Measurements from ENCODE around the gene SHISA3.

Gene SHISA3

GRCh38 chr4:42396752-42397634 is at the start of gene SHISA3:
Gene SHISA3 (plus strand): TSS chr4:42397488. CDS start chr4:42398057, 569 bp downstream.
- peak within 1 kb of the TSS; percentile 30 for H3K4me3 ChIP-seq (ENCODE audit: low read depth, low read length)
- no peak for TF ChIP-seq CTCF (conservative IDR thresholded peaks at IDR 0.05; ENCODE audit: low read depth, low read length)
- DNase-seq (ENCODE audit: low read depth), result no peak

- no peak for TF ChIP-seq CTCF (conservative IDR thresholded peaks at IDR 0.05; ENCODE audit: low read depth, low read length)
These were observed 49.0 kb upstream of the SHISA3 start for GRCh38 chr4:42348247-42348646.

GRCh38 chr4:42348692-42349091 is 48.6 kb upstream of the SHISA3 start:
- TF ChIP-seq CTCF (conservative IDR thresholded peaks at IDR 0.05; ENCODE audit: low read depth, low read length), result no peak
- no peak overlapping the region for H3K4me3 ChIP-seq (ENCODE audit: low read depth, low read length)
- no peak for DNase-seq (ENCODE audit: low read depth)

More at GRCh38 chr4:42348247-42348646, 49.0 kb upstream of the SHISA3 start:
- H3K4me3 ChIP-seq (ENCODE audit: low read depth, low read length), result no peak overlapping the region
- DNase-seq (ENCODE audit: low read depth), result no peak

GRCh38 chr4:42350611-42351182 is 46.6 kb upstream of the SHISA3 start:
- H3K4me3 ChIP-seq (ENCODE audit: low read depth, low read length), result no peak overlapping the region
- TF ChIP-seq CTCF (conservative IDR thresholded peaks at IDR 0.05; ENCODE audit: low read depth, low read length), result no peak
- no peak for DNase-seq (ENCODE audit: low read depth)

GRCh38 chr4:42352049-42352448 is 45.2 kb upstream of the SHISA3 start:
- no peak for DNase-seq (ENCODE audit: low read depth)
- no peak for TF ChIP-seq CTCF (conservative IDR thresholded peaks at IDR 0.05; ENCODE audit: low read depth, low read length)
- H3K4me3 ChIP-seq (ENCODE audit: low read depth, low read length), result no peak overlapping the region

GRCh38 chr4:42357325-42357724 is 40.0 kb upstream of the SHISA3 start:
- DNase-seq (ENCODE audit: low read depth), result no peak
- TF ChIP-seq CTCF (conservative IDR thresholded peaks at IDR 0.05; ENCODE audit: low read depth, low read length), result no peak
- H3K4me3 ChIP-seq (ENCODE audit: low read depth, low read length), result no peak overlapping the region
